Esophagus (tissue), 2 donors: ENCODE results near the gene MARCHF11. TPM values are rescaled to one million over a fixed set of nuclear protein-coding genes. Genes with fewer than 3 reads are reported as not detected.

Source experiments
- H3K27ac ChIP-seq, 2 donors: one replicate each; pipeline ENCODE4 v1.5.1; 2013; ENCODE audit warnings: low read depth in 2 of 2, mild to moderate bottlenecking in 2 of 2, inconsistent platforms in 1 of 2, low read length in 1 of 2, moderate library complexity in 1 of 2
- H3K27me3 ChIP-seq, 2 donors: one replicate each; pipeline ENCODE4 v1.6.1; 2013; ENCODE audit warnings: low read length in 2 of 2, control low read depth in 1 of 2, mild to moderate bottlenecking in 1 of 2; ENCODE audit not compliant: insufficient read depth in 2 of 2, control insufficient read depth in 1 of 2
- H3K36me3 ChIP-seq, 2 donors: one replicate each; pipeline ENCODE4 v1.6.1; 2013; ENCODE audit warnings: low read length in 1 of 2; ENCODE audit not compliant: control insufficient read depth in 2 of 2, insufficient read depth in 2 of 2
- H3K4me1 ChIP-seq, 2 donors: one replicate each; pipeline ENCODE4 v1.6.1; 2013; ENCODE audit warnings: low read length in 1 of 2; ENCODE audit not compliant: control insufficient read depth in 2 of 2, insufficient read depth in 2 of 2
- H3K4me3 ChIP-seq, 2 donors: one replicate each; pipeline ENCODE4 v1.5.1; 2013; ENCODE audit warnings: low read length in 2 of 2, mild to moderate bottlenecking in 2 of 2, low read depth in 1 of 2, moderate library complexity in 1 of 2
- H3K9me3 ChIP-seq, 2 donors: one replicate each; pipeline ENCODE4 v1.6.1; 2013; ENCODE audit warnings: mild to moderate bottlenecking in 2 of 2, low read depth in 1 of 2, low read length in 1 of 2, moderate library complexity in 1 of 2; ENCODE audit not compliant: control insufficient read depth in 2 of 2, insufficient read depth in 1 of 2
- WGBS, 2 donors: extraction: QIAGEN DNeasy Blood & Tissue Kit; methylation state at CpG; one replicate each; pipeline ENCODE4 v1.1.7; 2013; 5-methylcytosine and 5-hydroxymethylcytosine counted together
- polyA plus RNA-seq, 2 donors: library from polyadenylated mRNA; stranded (reverse); fragments of 200-250 nt; gene quantifications; one replicate each; pipeline ENCODE4 v1.2.3, GENCODE V29; 2013
- donor health status: healthy with polysubstance abuse.
- donor health status: Bipolar disorder and iron deficiency.

The MARCHF11 gene
- polyA plus RNA-seq, 2 donors: not detected

DNA sequence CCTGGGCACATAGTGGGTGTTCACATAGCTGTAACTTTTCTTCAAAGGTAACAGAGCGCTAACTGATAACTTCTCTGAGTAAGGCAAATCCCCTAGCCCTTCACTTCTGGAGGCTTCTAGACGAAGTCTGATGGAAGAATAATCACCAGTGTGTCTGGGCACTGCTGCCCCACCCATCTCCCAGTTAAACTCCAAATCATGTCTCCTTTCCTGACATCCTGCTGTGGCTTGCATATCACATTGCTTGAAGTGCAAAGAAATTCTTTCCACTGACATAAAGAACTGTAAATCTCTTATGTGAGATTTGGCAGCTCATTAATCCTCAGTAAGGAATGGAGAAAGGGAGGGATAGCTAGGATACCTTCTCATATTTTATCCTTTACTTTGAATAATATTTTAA lies 74.6 kb downstream of the MARCHF11 start:
- Histone ChIP-seq H3K9me3 (peaks cover 2 to 7% of the 10 kb centered on the region in 2 donors), H3K4me3 (no peak overlapping the region), H3K36me3 (no peaks in the 10 kb centered on the region), H3K4me1 (no peaks in the 10 kb centered on the region), H3K27ac (no peak overlapping the region), H3K27me3 (no peaks in the 10 kb centered on the region)
- WGBS, 2 donors: 48 to 56% methylated on average over 2 of the region's 2 CpGs

GRCh38 chr5:16095612-16096011 lies 84.0 kb downstream of the MARCHF11 start:
- WGBS, 2 donors: 47 to 49% methylated on average over 5 of the region's 5 CpGs
- H3K27ac ChIP-seq: no peak overlapping the region

GRCh38 chr5:16090270-16090669 lies 89.3 kb downstream of the MARCHF11 start:
- Histone ChIP-seq H3K9me3 (no peaks in the 10 kb centered on the region), H3K36me3 (no peaks in the 10 kb centered on the region), H3K27me3 (no peaks in the 10 kb centered on the region), H3K4me1 (no peaks in the 10 kb centered on the region), H3K27ac (no peak overlapping the region), H3K4me3 (no peak overlapping the region)
- 89 to 90% methylated on average over 6 of the region's 6 CpGs for WGBS, 2 donors

More at GRCh38 chr5:16095612-16096011, 84.0 kb downstream of the MARCHF11 start:
- no peak overlapping the region for H3K4me3 ChIP-seq
- no peaks in the 10 kb centered on the region for H3K27me3 ChIP-seq
- no peaks in the 10 kb centered on the region for H3K36me3 ChIP-seq
- H3K4me1 ChIP-seq: no peaks in the 10 kb centered on the region
- no peaks in the 10 kb centered on the region for H3K9me3 ChIP-seq

- Histone ChIP-seq H3K27me3 (no peaks in the 10 kb centered on the region), H3K4me1 (no peaks in the 10 kb centered on the region), H3K36me3 (no peaks in the 10 kb centered on the region), H3K4me3 (no peak overlapping the region), H3K27ac (no peak overlapping the region), H3K9me3 (no peaks in the 10 kb centered on the region)
- 84 to 90% methylated on average over 4 of the region's 4 CpGs for WGBS, 2 donors
These were observed 96.6 kb downstream of the MARCHF11 start for GRCh38 chr5:16082982-16083381.

DNA sequence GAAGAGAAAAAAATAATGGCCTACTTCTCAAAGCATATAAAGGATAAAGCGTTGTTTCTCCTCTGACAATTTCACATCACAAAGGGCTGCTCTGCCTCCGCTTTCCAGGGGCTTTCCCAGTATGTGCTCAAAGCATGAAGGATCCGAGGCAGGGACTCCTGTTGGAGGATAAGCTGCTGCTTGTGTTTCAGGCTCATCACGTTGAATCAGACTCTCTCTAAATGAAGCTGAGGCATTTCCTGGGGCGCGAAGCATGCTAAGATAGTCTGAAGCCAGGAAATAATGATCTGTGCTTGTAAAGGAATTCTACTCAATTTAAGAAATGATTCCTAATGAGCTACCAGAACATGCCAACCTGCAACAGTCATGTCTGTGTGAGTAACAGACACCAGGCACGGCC lies 97.5 kb downstream of the MARCHF11 start:
- Histone ChIP-seq H3K36me3 (no peaks in the 10 kb centered on the region), H3K4me1 (no peaks in the 10 kb centered on the region), H3K4me3 (no peak overlapping the region), H3K27me3 (no peaks in the 10 kb centered on the region), H3K9me3 (no peaks in the 10 kb centered on the region), H3K27ac (no peak overlapping the region)
- 58 to 71% methylated on average over 7 of the region's 7 CpGs for WGBS, 2 donors

GRCh38 chr5:16081376-16081955 lies 98.1 kb downstream of the MARCHF11 start:
- WGBS, 2 donors: 82 to 86% methylated on average over 10 of the region's 10 CpGs
- H3K9me3 ChIP-seq: no peaks in the 10 kb centered on the region

GRCh38 chr5:16076657-16077056 lies 102.9 kb downstream of the MARCHF11 start:
- no peaks in the 10 kb centered on the region for H3K9me3 ChIP-seq
- H3K36me3 ChIP-seq: no peaks in the 10 kb centered on the region
- 85 to 88% methylated on average over 7 of the region's 7 CpGs for WGBS, 2 donors
- H3K4me3 ChIP-seq: no peak overlapping the region
- no peaks in the 10 kb centered on the region for H3K4me1 ChIP-seq
- H3K27ac ChIP-seq: no peak overlapping the region
- no peaks in the 10 kb centered on the region for H3K27me3 ChIP-seq

More at GRCh38 chr5:16081376-16081955, 98.1 kb downstream of the MARCHF11 start:
- H3K36me3 ChIP-seq: no peaks in the 10 kb centered on the region
- no peak overlapping the region for H3K4me3 ChIP-seq
- H3K4me1 ChIP-seq: no peaks in the 10 kb centered on the region
- no peaks in the 10 kb centered on the region for H3K27me3 ChIP-seq
- no peak overlapping the region for H3K27ac ChIP-seq

GRCh38 chr5:16074358-16074757 lies 105.2 kb downstream of the MARCHF11 start:
- H3K27me3 ChIP-seq: no peaks in the 10 kb centered on the region
- no peaks in the 10 kb centered on the region for H3K9me3 ChIP-seq
- H3K4me1 ChIP-seq: no peaks in the 10 kb centered on the region
- H3K36me3 ChIP-seq: no peaks in the 10 kb centered on the region
- H3K27ac ChIP-seq: no peak overlapping the region
- 68 to 70% methylated on average over 4 of the region's 4 CpGs for WGBS, 2 donors
- no peak overlapping the region for H3K4me3 ChIP-seq

DNA sequence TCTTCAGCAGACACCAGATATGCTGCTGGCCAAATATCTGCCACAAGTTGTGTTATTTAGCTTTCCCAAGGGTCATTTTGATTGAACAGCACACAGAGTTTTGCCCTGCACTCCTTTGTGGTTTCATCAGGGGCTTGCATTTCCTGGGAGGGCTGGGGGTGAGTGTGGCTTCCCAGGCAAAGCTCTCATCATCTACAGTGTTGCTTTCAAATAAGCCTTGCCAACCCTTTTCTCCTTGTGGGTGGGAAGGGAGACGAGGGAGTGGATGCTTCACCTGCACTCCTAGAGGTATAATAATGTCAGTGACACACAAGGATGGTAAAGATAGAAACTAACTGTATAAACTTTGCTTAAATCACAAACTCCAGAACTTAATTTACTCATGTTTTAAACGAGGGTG lies 107.0 kb downstream of the MARCHF11 start:
- H3K4me3 ChIP-seq: no peak overlapping the region
- no peak overlapping the region for H3K27ac ChIP-seq
- H3K27me3 ChIP-seq: no peaks in the 10 kb centered on the region
- WGBS, 2 donors: 57 to 74% methylated on average over 2 of the region's 2 CpGs
- no peaks in the 10 kb centered on the region for H3K9me3 ChIP-seq
- H3K4me1 ChIP-seq: no peaks in the 10 kb centered on the region
- H3K36me3 ChIP-seq: no peaks in the 10 kb centered on the region

DNA sequence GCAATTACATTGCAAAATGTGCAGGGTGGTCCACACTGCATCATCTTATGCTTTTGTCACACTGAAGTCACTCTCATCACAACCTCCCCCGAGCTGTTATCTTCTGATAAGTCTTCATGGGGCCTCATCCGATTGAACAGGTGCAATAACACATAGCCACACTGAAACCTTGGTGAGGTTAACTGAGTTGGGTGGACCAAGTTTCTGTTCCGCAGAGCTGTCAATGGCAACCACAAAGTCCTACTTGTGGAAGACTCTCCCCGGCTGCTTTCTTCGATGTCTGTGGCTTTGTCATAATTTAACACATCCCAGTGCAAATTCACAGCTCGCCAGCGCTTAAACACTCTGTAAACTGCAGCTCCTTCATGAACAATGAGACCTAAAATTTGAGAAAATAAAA lies 112.2 kb downstream of the MARCHF11 start:
- Histone ChIP-seq H3K4me1 (no peaks in the 10 kb centered on the region), H3K4me3 (no peak overlapping the region), H3K27ac (no peak overlapping the region), H3K27me3 (no peaks in the 10 kb centered on the region), H3K9me3 (no peaks in the 10 kb centered on the region), H3K36me3 (no peaks in the 10 kb centered on the region)
- 86 to 89% methylated on average over 7 of the region's 7 CpGs for WGBS, 2 donors
